ENCODE data around the gene OBP2A. TPM values are rescaled to one million over a fixed set of nuclear protein-coding genes. Genes with fewer than 3 reads are reported as not detected.

OBP2A gene
- total RNA-seq, 1 experiment from 2014 or later = not detected

GRCh38 chr9:135552698-135553171 is 6.8 kb downstream of the OBP2A start:
- CTCF ChIA-PET = no interaction called here
- no peak overlapping the region for H3K27ac Mint-ChIP-seq (ENCODE audit: unreplicated experiment)
- H3K36me3 Mint-ChIP-seq (ENCODE audit: insufficient read depth, unreplicated experiment) = peaks cover 6% of the 10 kb centered on the region
- peaks cover 47% of the 10 kb centered on the region for H3K27me3 Mint-ChIP-seq (ENCODE audit: unreplicated experiment)
- intact Hi-C loops (cut with micrococcal nuclease; ENCODE audit: unreplicated experiment) = no loop called here
- TF ChIP-seq CTCF (IDR thresholded peaks at IDR 0.05; ENCODE audit: unreplicated experiment) = no peak
- no peak for DNase-seq
- H3K4me1 Mint-ChIP-seq (ENCODE audit: low read depth, unreplicated experiment) = no peaks in the 10 kb centered on the region
- H3K4me3 Mint-ChIP-seq (ENCODE audit: low read depth, unreplicated experiment) = no peak overlapping the region
- H3K9me3 Mint-ChIP-seq (ENCODE audit: low read depth, unreplicated experiment) = no peaks in the 10 kb centered on the region
- BruUV-seq (replicated peaks) = no TSS peak

- no TSS peak for BruUV-seq (replicated peaks)
- Mint-ChIP-seq H3K4me3 (ENCODE audit: low read depth, unreplicated experiment) (no peak overlapping the region), H3K4me1 (ENCODE audit: low read depth, unreplicated experiment) (no peaks in the 10 kb centered on the region), H3K27ac (ENCODE audit: unreplicated experiment) (no peak overlapping the region), H3K27me3 (ENCODE audit: unreplicated experiment) (peaks cover 62% of the 10 kb centered on the region), H3K9me3 (ENCODE audit: low read depth, unreplicated experiment) (no peaks in the 10 kb centered on the region), H3K36me3 (ENCODE audit: insufficient read depth, unreplicated experiment) (peaks cover 6% of the 10 kb centered on the region)
- no peak for TF ChIP-seq CTCF (IDR thresholded peaks at IDR 0.05; ENCODE audit: unreplicated experiment)
- intact Hi-C loops (cut with micrococcal nuclease; ENCODE audit: unreplicated experiment) = no loop called here
- CTCF ChIA-PET = no interaction called here
- DNase-seq = no peak
These were observed 8.8 kb downstream of the OBP2A start for GRCh38 chr9:135554718-135555117.

- H3K4me1 Mint-ChIP-seq (ENCODE audit: low read depth, unreplicated experiment) = no peaks in the 10 kb centered on the region
- no peak for TF ChIP-seq CTCF (IDR thresholded peaks at IDR 0.05; ENCODE audit: unreplicated experiment)
- peaks cover 6% of the 10 kb centered on the region for H3K36me3 Mint-ChIP-seq (ENCODE audit: insufficient read depth, unreplicated experiment)
- no peak overlapping the region for H3K27ac Mint-ChIP-seq (ENCODE audit: unreplicated experiment)
- DNase-seq = no peak
- no TSS peak for BruUV-seq (replicated peaks)
- intact Hi-C loops (cut with micrococcal nuclease; ENCODE audit: unreplicated experiment) = no loop called here
- H3K9me3 Mint-ChIP-seq (ENCODE audit: low read depth, unreplicated experiment) = no peaks in the 10 kb centered on the region
- peaks cover 62% of the 10 kb centered on the region for H3K27me3 Mint-ChIP-seq (ENCODE audit: unreplicated experiment)
- H3K4me3 Mint-ChIP-seq (ENCODE audit: low read depth, unreplicated experiment) = no peak overlapping the region
- CTCF ChIA-PET = no interaction called here
These were observed 9.3 kb downstream of the OBP2A start for GRCh38 chr9:135555203-135555602.

GRCh38 chr9:135555910-135556309 is 10.0 kb downstream of the OBP2A start:
- H3K36me3 Mint-ChIP-seq (ENCODE audit: insufficient read depth, unreplicated experiment) = peaks cover 1% of the 10 kb centered on the region
- no peak for DNase-seq
- peaks cover 55% of the 10 kb centered on the region for H3K27me3 Mint-ChIP-seq (ENCODE audit: unreplicated experiment)
- intact Hi-C loops (cut with micrococcal nuclease; ENCODE audit: unreplicated experiment) = no loop called here
- no peak for TF ChIP-seq CTCF (IDR thresholded peaks at IDR 0.05; ENCODE audit: unreplicated experiment)
- no peak overlapping the region for H3K27ac Mint-ChIP-seq (ENCODE audit: unreplicated experiment)
- CTCF ChIA-PET = no interaction called here
- BruUV-seq (replicated peaks) = no TSS peak
- H3K4me3 Mint-ChIP-seq (ENCODE audit: low read depth, unreplicated experiment) = no peak overlapping the region
- no peaks in the 10 kb centered on the region for H3K9me3 Mint-ChIP-seq (ENCODE audit: low read depth, unreplicated experiment)
- H3K4me1 Mint-ChIP-seq (ENCODE audit: low read depth, unreplicated experiment) = no peaks in the 10 kb centered on the region
